IPS DF 19.7 (cell line): ENCODE results near the gene EFNA4.

Source experiments
- DNase-seq: peaks from one replicate; pipeline ENCODE4 v3.0.0-alpha.2; 2013; ENCODE audit warnings: low read depth, low spot score

EFNA4 gene

DNA sequence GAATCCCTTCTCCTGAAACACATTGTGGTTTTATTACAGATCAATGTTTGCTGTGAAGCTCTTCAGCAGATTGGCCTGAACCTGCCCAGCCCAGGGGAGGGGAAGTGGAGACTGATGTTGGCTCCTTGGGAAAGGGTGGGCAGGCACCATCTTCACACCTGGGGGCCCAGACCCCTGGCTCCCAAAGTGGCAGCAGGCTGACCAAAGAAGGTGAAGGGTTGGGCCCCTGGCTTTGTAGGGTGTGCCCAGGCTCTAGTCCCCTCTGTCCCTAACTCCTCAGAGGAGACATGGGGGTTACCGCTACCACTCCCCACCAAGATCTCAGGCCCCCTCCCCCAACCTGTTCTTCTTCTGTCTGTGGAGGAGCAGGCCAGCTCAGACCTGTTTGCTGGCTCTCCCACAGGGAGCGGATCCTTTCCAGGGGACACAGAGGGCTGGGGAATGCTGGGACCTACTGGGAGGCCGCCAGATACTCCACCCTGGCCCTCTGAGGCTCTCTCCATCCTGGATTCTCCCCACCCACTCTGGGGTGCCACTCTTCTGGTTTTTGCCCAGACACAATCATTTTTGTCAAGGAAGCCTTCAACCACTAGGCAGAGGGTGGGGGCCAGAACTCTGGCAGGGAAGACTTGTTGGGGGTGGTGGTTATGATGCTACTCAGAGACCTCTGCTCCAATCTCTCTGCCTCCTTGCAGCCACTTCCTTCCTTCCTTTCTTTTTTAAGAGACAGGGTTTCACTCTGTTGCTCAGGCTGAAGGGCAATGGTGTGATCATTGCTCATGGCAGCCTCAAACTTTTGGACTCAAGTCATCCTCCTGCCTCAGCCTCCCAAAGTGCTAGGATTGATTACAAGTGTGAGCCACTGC, 10.1 kb downstream of the EFNA4 start:
- DNase-seq, result no peak

DNA sequence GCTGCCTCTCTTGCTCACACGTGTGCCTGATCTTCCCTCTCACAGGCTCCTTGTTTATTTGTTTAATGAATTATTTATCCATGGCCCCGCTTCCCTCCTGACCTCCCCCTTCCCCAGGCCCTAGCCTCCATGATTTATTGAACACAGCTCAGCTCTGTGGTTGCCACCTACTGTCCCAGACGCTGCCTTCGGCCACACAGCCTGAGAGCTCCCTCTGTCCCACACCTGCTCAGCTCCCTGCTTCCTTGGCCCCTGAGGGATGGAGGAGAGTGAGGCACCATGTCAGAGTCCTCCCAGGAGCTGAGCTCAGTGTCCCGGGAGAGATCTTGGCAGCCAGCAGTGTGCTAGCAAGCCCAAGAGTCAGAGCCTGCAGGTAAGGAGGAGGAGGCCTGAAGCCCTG, 12.0 kb downstream of the EFNA4 start:
- DNase-seq, result no peak

DNA sequence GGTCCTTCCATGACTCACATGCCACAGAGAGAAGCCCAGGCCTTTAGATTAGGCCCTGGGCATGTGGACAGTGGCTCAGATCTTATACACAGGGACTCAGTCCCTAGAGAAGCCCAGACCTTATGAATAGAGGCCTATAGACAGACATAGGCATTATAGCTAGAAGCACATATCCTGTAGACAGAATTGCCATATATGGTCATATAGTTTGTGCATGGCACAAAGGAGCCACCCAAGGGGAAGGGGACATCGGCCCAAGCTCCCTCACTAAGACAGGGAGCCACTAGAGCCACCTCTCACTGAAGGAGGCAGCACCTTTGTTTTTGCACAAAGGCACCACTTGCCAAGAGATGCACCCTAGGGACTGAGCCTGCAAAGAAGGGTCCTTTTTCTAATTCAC, 12.8 kb downstream of the EFNA4 start:
- DNase-seq, result no peak

DNA sequence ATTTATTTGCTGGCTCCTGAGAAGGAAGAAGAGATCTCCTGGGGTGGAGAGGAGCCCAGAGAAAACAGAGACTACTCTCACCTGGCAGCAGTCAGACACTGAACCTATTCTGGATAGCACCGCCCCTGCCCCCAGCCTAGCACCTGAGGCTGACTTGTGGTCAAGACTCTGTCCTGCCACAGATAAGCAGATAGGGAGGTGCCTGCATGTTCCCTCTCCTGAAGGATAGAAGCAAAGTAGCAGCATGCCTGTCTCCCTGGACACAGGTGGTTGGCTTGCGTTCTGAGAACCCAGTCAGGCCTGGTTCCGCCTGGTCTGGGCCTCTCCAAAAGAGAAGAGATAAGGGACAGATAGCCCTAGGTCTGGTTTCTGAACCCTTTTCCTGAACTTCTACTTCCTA, 13.8 kb downstream of the EFNA4 start:
- DNase-seq, result no peak

DNA sequence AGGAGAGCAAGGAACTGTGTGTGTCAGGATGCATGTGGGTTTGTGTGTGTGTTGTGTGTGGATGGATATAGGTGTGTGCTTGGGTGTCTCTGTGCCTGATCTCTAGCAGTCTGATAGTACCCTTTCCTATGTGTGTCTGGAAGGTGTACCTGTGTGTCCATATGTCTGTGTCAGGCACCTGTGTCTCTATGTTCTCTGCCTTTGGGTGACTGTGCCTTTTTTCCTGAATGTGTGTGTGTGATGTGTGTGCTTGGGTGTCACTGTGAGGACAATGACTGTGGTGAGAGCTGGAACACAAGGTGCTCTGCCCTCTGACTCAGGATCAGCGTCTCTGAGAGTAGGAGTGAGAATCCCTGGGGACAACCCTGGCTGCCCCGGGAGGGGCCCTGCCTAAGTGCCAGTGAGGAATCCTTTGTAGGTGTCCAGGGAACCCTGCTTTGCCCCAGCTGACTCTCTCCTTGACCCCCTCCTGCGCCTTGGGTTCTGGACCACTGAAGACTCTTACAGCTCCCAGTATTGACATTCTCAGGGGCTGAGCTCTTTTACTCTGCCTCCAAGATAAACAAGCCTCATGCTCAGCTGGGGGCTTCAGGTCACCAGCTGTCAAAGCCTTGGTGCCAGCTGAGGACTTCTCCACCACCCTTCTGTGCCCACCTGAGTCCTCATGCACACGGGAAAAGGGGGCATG, 14.4 kb downstream of the EFNA4 start:
- DNase-seq, result no peak

DNA sequence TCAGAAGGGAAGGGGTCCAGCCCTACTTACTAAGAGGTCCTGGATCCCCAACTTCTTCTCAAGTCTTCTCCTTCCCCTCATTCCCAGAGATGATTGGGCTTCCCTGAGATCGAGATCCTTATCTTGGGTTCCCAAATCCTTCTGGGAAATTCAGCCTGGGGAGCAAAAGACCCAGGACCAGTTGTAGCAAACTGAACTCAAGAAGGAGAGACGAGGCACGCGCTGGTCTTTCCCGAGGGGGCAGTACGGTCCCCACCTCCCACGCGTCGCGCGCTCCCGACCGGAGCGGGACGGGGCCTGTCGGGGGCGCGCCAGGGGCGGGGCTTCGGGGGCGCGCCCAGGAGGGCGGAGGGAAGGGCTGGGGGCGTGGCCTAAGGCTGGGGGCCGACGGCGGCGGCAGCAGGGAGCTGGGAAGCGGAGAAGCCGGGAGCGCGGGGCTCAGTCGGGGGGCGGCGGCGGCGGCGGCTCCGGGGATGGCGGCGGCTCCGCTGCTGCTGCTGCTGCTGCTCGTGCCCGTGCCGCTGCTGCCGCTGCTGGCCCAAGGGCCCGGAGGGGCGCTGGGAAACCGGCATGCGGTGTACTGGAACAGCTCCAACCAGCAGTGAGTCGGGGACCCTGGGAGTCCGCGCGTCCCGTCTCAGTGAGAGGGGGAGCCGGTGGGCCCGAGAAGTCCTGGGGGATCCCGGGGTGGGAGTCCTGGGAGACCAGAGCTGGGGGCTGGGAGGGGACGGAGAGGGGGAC, 15.1 kb downstream of the EFNA4 start, which contains the start of gene EFNA3:
Gene EFNA3 (plus strand): TSS at position 369 of the 741 bp plus-strand sequence. CDS start 105 bp downstream, at position 474.
- DNase-seq, result no peak

DNA sequence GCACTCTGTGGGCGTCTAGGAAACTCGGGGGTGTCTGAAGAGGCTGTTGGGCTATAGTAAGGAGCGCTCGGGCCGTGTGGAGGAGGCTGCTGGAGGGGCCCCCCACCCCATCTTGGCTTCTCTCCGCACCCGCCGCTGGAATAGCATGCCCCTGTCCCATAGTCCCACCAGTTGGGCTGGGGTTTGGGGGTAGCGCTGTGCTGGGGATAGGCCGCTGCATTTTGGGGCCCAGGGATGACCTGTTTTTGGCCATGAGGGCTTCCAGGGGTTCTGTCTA, 15.6 kb downstream of the EFNA4 start:
- DNase-seq, result no peak

DNA sequence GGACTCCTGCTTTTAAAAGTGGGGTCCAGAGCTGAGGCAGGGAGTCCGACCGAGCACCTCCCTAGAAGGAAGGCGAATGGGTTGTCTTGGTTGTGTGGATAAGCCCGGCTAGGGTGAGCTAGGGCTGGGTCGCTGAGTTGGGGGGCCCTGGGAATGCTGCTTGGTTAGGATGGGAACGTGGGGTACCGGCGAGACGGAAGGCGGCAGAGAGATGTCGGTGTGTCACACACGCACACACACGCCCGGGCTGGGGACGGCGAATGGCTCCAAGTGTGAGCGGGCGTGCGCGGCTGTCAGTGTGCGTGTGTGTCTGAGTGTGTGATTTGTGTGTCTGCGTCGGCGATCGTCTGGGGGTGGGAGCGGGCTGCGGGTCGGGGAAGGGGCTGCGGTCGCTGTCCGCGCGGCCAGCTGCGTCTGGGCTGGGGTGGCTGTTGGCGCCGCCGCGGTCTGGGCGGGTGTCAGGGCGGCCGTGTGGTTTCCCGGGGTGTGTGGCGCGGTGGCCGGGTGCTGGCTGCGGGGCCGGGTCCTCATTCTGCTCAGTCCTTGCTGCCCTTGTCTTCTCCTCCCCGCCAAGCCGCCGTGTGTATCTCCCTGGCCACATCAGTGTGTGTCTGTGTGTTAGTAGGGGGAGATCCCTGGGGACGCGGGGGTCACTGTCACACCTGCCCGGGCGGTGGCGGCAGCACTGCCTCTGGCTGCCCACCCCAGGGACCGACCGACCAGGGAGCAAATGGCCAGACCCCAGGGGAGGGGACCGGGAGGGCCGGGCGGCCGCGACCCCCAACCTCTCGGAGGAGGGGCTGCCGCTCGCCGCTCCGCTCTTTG, 16.2 kb downstream of the EFNA4 start:
- no peak for DNase-seq

DNA sequence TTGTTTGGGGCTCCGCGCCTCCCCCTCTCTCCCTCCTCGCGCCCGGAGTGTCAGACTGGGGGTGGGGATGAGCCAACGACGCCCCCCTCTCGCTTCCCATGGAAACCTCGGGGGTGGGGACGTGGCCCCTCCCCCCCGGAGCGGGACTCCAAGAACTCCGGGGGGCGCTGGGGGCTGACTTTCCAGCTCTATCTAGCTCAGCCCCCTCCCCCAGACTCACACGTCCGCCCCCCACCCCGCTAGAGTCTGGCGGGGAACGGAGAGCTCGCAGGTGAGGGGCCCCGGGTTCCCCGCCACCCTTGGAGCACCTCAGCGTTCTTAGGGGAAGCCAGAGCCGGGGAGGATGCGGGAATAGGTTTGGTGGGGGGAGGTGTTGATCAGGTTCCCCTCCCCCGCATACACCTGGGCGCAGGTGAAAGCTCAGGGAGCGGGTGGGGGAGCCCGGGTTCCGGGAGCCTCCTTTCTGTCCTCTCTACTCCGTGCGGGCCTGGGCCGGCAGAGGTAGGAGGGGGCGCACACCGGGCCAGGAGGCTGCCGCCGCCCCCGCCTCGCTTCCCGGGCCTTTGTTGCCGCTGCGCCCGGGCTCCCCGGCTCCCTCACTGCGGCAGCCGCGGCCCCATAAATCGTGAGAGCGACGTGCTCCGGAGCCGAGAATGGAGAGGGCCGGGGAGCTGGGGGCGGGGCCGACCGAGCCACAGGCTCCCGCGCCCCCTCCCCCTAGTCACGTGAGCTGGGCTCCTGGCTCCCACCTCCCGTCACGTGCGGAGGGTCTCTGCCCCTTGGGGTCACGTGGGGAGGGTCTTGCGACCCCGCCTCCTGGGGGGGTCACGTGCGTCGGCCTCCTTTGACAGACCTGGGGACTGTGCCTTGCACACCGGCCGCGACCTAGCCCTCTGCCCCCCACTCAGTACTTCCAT, 17.0 kb downstream of the EFNA4 start:
- no peak for DNase-seq

DNA sequence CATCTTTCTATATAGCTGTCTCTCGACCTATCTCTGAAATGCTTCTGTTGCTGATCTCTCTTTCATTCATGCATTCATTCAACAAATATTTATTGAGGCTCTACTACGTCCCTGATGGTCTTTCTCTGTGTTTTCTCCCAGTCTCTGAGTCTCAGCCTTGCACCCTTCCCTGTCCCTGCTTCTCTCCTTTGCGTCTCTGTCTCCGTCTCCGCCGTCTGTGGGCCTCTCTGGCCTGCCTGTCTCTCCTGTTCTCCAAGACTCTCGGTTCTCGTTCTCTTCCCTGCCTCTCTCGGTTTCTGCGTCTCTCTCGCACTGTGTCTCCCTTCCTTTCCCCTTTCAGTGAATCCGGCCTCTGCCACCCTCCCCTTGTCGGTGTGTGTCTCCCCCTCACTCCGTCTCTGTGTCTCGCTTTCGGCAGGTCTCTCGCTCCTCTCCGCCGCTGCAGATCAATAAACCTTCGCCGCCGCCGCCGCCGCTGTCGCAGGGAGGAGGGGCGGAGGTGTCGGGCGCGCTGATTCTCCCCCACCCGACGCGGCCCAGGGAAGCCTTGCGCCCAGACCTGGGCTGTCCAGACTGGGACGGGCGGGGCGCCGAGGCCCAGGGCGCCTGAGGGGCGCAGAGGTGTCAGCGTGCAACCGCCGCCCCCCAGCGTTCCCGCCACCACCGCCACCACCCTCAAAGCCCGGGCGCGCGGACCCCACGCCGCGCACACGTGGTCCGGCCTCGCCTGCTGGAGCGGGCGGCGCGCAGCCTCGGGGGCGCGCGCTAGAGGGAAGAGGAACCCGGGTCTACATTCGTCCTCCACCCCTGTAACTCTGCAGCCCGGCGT, 18.1 kb downstream of the EFNA4 start:
- no peak for DNase-seq

DNA sequence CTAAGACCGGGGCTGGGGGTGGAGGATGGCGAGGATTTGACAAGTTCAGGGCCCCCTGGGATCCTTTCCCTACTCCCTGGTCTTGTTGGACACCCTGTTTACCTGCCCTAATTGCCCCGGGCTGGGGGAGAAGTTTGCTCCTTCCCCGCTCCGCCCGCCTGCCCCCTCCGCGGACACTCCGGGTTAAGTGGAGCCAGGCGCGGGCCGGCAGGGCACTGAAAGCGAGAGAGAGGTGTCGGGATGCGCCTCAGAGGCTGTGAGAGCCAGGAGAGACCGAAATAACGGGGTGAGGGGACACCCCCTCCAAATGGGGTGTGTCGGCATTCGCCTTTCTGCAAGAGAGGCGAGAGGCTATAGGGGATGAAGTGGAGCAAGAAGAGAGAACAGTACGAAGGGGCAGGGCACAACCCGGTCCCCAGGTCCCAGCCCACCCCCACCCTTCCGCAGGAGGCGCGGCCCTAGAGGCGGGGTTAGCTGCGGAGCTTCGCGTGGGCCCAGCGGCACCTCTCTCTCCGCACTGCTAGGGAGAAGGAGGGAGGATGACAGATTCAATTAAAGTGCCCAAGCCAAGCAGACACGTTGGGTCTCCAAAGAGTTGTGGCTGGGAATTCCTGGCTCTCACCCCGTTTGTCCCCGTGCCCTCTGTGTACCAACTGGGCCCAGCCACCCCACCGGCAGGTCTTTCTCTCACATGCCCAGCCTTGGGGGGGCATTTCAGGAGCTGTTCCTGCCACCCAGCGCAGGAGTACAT, 18.9 kb downstream of the EFNA4 start:
- DNase-seq, result no peak

DNA sequence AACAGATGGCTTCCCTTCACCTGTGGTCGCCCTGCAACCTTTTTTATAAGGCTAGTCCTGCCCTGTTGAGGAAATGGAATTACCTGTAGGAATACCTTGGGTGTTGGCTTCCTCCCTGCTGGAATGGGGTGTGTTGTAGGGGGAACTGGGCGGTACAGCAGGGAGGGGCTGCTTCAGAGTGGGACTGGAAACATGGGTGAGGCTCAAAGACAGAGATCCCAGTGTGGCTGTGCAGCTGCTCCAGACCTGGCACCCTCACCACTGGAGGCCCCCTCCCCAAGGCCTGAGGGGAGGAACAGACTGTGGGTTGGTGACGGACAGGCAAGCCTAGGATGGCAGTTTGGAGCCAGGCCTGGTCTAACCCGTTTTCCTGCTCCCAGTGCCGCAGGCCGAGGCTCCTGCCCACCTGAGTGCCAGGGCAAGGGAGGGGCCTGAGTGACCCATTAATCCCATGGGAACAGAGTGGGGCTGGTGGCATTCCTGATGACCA, 19.6 kb downstream of the EFNA4 start:
- no peak for DNase-seq

DNA sequence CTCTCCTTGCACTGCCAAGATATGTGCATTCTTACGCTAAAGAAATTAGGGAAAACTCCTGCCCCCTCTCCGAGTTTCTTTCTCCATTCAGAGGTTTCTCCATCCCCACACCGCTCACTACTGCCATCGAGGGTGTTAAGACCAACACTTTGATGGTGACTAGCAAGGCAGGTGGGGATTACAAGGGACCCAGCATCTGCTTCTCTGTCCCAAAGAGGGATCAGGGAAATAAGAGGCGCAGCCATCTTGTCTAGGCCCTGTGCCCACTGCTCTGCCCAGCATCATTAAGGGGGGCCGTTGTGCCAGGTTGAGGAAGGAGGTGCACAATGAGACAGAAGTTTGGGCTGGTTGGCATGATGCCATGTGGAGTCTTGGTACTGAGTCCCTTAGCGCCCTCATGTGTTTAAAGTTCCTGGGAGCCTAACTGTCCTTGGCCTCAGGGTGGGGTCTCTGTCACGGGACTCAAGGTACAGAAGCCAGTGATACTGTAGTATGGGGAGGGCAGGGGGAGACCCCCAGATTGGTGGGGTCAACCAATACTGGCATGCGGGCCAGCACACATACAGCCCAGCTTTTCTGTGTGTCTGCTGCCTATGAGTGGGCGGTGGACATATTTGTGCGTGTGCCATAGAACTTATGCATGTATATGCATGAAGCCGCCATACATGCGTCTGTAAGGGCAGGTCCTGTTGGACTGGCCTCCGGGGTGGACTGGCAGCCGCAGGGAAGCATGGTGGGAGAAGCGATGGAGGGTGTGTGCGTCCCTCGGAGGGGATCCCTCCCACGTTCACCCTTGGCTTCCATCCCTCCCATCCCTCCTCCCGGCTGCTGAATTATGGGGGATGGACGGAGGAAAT, 20.6 kb downstream of the EFNA4 start:
- DNase-seq, result no peak

DNA sequence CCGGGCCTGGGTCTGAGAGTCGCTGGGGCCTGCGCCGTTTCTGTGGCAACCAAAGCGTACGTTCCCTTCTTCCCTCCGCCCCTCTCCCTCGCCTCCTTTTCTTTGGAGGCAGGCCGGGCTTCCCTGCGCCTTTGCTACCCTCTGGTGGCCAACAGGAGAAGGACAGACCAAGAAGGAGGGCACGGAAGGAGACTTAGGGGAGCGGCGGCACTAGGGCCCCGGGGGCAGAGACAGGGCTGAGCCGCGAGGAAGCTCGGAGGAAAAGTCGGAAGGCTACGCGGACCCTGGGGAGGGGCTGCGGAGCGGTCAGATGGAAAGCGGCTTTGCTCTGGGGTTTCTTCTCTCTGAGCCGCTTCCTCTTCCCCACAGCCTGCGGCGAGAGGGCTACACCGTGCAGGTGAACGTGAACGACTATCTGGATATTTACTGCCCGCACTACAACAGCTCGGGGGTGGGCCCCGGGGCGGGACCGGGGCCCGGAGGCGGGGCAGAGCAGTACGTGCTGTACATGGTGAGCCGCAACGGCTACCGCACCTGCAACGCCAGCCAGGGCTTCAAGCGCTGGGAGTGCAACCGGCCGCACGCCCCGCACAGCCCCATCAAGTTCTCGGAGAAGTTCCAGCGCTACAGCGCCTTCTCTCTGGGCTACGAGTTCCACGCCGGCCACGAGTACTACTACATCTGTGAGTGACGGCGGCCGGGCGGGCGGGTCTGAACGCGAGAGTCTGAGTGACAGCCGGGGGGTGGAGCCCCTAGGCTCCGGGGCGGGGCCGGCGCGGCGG, 21.4 kb downstream of the EFNA4 start:
- DNase-seq, result peak; percentile 81

DNA sequence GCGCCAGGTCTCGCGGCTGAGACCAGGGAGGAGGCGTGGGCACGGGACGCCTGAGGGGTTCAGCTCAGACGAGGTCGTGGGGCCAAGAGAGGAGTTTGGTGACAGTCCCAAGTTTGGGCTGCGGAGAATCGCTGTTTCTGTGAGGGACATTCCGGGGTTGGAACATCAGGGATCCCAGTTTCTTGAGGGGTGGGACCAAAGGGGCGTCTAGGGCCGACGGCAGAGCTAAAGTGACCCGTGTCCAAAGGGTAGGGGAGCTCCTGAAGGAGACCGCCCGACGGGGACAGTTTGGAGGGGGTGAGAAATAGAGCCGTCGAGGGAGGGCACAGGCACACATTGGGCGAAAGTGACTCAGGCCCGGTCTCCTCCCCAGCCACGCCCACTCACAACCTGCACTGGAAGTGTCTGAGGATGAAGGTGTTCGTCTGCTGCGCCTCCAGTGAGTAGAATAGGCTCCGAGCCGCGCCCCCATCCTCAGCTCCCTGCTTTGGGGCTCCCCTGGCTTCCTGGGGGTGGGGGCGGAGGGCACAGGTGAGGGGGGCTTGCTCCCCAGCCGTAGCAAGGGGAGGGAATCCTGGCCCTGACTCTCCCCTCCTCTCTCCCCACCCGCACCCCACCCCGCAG, 22.1 kb downstream of the EFNA4 start:
- no peak for DNase-seq

DNA sequence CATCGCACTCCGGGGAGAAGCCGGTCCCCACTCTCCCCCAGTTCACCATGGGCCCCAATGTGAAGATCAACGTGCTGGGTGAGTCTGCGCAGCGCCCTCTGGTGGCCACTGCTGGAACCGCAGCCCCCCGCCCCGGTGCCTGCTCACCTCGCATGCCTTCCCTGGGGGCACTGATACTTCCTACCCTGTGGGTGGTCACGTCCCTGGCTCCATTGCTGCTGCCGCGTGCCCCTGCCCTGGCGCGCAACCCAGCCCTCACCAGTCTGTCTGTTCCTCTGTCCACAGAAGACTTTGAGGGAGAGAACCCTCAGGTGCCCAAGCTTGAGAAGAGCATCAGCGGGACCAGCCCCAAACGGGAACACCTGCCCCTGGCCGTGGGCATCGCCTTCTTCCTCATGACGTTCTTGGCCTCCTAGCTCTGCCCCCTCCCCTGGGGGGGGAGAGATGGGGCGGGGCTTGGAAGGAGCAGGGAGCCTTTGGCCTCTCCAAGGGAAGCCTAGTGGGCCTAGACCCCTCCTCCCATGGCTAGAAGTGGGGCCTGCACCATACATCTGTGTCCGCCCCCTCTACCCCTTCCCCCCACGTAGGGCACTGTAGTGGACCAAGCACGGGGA, 22.7 kb downstream of the EFNA4 start:
- DNase-seq, result no peak
